HG03521 (cell line): ENCODE data around the gene LBX2.
"Not testable (repeated sequence)": the region's sequence is repeated elsewhere in the genome, so short reads cannot be mapped to it uniquely, and the experiment has no call there.

ENCODE experiments used
- ATAC-seq: cut with Tn5 transposase; IDR thresholded peaks from one replicate; pipeline ENCODE4 v1.9.1; 2021; ENCODE audit warnings: mild to moderate bottlenecking, moderate library complexity; ENCODE audit not compliant: unreplicated experiment

The LBX2 gene

GRCh38 chr2:74486141-74486540 is 13.3 kb downstream of the LBX2 start:
- ATAC-seq = no peak

- not testable (repeated sequence) for ATAC-seq
Observed at GRCh38 chr2:74483675-74484164, 15.7 kb downstream of the LBX2 start.

- ATAC-seq = peak; percentile 74
Observed at GRCh38 chr2:74482801-74483674, 16.4 kb downstream of the LBX2 start, which contains the start of the genes CCDC142 and TTC31. TSS of gene CCDC142 (minus strand) at chr2:74482998. CDS start at chr2:74482837, 161 bp downstream. TSS of gene TTC31 (plus strand) at chr2:74483081. CDS start at chr2:74483096, 15 bp downstream.

- ATAC-seq = peak; percentile 37
Observed at GRCh38 chr2:74481961-74482800, 17.2 kb downstream of the LBX2 start.

GRCh38 chr2:74481431-74481830 is 18.0 kb downstream of the LBX2 start:
- ATAC-seq = no peak

GRCh38 chr2:74474899-74475298 is 24.5 kb downstream of the LBX2 start:
- ATAC-seq = no peak

- ATAC-seq = no peak
Observed at GRCh38 chr2:74474481-74474880, 24.9 kb downstream of the LBX2 start.

GRCh38 chr2:74472945-74473258 is 26.5 kb downstream of the LBX2 start:
- no peak for ATAC-seq

GRCh38 chr2:74472086-74472944 is 27.1 kb downstream of the LBX2 start, which contains the start of gene MRPL53:
TSS of gene MRPL53 (minus strand) at chr2:74472680. CDS start at chr2:74472660, 20 bp downstream.
- ATAC-seq = peak; percentile 82

GRCh38 chr2:74471332-74472065 is 27.9 kb downstream of the LBX2 start:
- no peak for ATAC-seq

GRCh38 chr2:74470742-74471141 is 28.7 kb downstream of the LBX2 start:
- ATAC-seq = not testable (repeated sequence)

GRCh38 chr2:74464406-74464805 is 35.0 kb downstream of the LBX2 start:
- no peak for ATAC-seq

GRCh38 chr2:74462786-74463105 is 36.7 kb downstream of the LBX2 start:
- ATAC-seq = no peak

- no peak for ATAC-seq
Observed at GRCh38 chr2:74462054-74462785, 37.2 kb downstream of the LBX2 start.

- ATAC-seq = no peak
Observed at GRCh38 chr2:74461187-74462053, 38.0 kb downstream of the LBX2 start.

- not testable (repeated sequence) for ATAC-seq
Observed at GRCh38 chr2:74460187-74460586, 39.2 kb downstream of the LBX2 start.

GRCh38 chr2:74459503-74460118 is 39.8 kb downstream of the LBX2 start:
- ATAC-seq = not testable (repeated sequence)

GRCh38 chr2:74458938-74459363 is 40.5 kb downstream of the LBX2 start:
- ATAC-seq = no peak
